ENCODE results near the gene HPSE2.

Gene HPSE2

DNA sequence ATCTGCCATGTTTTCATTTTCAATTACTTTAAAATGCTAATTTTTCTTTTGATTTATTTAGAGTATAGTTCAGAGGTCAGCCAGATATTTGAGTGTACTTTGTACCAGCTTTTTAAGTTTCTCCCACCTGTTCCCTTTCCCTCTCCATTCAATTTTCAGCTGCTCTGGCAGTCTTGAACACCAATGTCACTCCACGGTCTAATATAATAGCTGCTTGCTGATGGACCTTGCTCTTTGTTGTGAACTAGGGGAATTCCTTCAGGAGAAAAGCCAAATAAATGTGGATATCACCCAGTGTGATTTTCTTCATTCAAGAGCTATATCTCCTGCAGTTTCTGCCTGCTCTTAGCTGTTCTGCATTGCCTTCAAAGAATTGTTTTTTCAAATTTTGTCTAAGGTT, 785.0 kb downstream of the HPSE2 start:
- TF ChIP-seq, protein P1, sequence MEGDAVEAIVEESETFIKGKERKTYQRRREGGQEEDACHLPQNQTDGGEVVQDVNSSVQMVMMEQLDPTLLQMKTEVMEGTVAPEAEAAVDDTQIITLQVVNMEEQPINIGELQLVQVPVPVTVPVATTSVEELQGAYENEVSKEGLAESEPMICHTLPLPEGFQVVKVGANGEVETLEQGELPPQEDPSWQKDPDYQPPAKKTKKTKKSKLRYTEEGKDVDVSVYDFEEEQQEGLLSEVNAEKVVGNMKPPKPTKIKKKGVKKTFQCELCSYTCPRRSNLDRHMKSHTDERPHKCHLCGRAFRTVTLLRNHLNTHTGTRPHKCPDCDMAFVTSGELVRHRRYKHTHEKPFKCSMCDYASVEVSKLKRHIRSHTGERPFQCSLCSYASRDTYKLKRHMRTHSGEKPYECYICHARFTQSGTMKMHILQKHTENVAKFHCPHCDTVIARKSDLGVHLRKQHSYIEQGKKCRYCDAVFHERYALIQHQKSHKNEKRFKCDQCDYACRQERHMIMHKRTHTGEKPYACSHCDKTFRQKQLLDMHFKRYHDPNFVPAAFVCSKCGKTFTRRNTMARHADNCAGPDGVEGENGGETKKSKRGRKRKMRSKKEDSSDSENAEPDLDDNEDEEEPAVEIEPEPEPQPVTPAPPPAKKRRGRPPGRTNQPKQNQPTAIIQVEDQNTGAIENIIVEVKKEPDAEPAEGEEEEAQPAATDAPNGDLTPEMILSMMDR (IDR thresholded peaks at IDR 0.05; ENCODE audit: borderline replicate concordance, insufficient read depth, low read depth, low read length) = no peak
- no peak overlapping the region for H3K4me3 ChIP-seq (ENCODE audit: low read depth, low read length)

DNA sequence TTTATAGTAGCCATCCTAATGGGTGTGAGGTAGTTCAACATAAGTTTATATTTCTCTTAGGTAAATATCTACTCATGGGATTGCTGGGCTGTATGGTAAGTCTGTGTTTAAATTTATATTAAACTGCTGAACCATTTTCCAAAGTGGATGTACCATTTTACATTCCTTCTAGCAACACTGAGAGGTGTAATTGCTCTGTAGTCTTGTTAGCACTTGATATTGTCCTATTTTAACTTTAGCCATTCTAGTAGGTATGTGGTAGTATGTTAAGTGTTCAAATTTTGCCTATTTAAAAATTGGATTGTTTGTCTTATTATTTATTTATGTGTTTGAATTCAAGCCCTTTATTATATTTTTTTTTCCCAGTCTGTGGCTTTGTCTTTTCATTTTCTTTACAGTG, 786.4 kb downstream of the HPSE2 start:
- no peak overlapping the region for H3K4me3 ChIP-seq (ENCODE audit: low read depth, low read length)
- TF ChIP-seq, protein P1 (IDR thresholded peaks at IDR 0.05; ENCODE audit: borderline replicate concordance, insufficient read depth, low read depth, low read length) = no peak

DNA sequence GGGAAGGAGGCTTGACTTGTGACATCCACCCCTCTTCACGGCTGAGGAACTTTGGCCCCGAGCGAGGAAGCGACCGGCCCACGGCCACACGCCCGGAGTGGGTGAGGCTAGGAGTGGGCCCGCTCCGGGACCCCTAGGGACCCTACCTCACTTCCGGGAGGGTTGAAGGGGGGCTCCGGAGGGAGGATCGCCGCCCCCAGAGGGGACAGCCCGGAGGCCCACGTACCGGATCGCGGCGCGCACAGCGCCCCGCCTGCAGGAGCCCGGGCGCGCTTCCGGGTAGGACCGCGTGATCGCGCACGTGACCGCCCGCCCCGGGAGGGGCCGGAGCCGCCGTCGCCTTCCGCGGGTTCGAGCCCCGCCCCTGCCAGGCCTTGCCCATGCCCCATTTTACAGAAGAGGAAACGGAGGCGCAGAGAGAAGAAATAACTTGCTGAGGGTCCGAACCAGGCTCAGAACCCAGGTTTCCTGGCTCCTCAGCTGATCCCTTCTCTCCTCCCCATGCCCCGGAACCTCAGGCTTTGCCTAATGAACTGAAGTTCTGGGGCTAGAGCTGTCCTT, 788.9 kb downstream of the HPSE2 start, which contains the start of gene HPS1:
TSS of gene HPS1 (minus strand) at position 275 of the 561 bp plus-strand sequence. CDS start 3,695 bp downstream, outside the sequence.
- H3K4me3 ChIP-seq (ENCODE audit: low read depth, low read length) = peak within 1 kb of the TSS; percentile 65
- TF ChIP-seq, protein P1 (IDR thresholded peaks at IDR 0.05; ENCODE audit: borderline replicate concordance, insufficient read depth, low read depth, low read length) = no peak

DNA sequence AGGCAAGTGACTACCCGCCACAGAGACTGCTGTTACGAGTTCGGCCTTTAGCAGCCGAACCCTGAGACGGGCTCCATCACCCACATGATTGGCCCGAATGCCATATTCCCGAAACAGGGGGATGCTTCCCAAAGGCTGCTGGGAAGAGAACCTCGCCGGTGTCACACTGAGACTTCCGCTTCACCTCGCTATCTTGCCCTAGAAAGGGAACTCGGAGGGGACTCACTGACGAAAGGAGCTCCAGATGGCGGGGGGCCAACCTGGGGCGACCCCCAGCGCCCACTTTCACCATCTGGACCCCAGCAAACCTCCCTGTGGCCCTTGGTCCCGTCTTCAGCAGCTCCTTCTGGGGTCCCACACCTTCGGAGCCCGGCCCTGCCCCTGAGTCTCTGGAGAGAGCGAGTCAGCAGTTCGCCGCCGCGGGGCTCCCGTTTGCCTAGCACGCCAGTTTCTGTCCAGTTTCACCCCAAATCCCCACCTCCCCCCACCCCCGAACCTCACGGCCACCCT, 789.4 kb downstream of the HPSE2 start:
- H3K4me3 ChIP-seq (ENCODE audit: low read depth, low read length) = peak overlapping the region; percentile 65
- TF ChIP-seq, protein P1 (IDR thresholded peaks at IDR 0.05; ENCODE audit: borderline replicate concordance, insufficient read depth, low read depth, low read length) = no peak

DNA sequence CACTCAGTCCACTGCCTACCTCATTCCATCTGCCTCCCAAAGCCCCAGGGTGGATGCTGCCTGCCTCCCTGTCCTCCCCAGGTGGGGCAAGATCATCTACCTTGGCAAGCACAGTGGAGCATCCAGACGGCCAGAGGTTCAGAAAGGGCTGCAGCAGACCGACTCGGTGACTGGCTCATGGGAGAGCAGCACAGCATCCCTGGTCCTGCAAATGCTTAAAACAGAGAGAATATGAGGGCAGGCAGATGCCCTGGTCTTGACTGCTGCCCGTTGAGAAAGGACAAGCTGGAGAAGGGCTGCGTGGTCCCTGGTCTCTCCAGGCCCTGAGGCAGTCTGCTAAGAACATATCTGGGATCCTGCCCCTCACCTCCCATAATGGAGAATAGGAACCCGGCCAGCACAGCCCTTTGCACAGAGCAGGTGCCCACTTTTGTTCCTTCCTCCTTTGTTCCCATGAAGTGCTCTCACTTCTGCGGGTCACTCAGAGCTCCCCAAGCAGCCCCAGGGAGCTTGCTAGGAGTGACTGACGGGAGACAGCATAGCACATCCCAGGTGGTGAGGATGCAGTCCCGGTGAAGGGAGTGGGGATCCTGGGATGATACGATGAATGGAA, 790.3 kb downstream of the HPSE2 start:
- TF ChIP-seq, protein P1 (IDR thresholded peaks at IDR 0.05; ENCODE audit: borderline replicate concordance, insufficient read depth, low read depth, low read length) = no peak
- peak overlapping the region; percentile 65 for H3K4me3 ChIP-seq (ENCODE audit: low read depth, low read length)

DNA sequence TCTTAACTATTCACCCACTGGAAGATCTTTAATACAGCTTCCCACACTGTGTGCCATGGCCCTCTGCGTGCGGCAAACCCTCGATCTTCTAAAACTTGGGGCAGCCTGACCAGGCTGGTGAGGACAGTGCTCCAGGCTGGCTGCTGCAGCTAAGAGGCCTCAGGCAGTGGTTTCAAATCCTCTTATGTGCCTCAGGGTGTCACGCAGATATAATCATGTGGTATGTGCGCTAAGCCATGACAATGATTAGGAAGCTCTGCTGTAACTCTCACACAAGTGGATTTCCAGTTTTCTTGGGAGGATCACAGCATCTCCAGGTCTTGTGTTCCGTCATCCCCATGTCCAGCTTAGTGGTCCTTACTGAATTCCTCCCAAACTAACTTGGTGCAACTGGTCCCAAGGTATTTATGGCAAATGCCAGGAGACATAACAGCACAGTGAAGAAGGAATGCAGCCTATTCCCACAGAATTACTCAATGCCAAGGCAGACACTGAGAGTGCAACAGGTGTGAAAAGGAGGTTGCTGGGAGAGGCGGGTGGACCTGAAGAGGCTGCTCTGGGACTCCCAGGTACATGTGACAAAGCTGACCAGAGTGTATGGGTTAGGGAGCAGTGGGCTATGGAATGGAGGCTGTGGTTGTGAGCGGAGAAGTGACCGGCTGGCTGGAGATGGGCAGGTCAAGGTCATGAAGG, 791.2 kb downstream of the HPSE2 start:
- TF ChIP-seq, protein P1 (IDR thresholded peaks at IDR 0.05; ENCODE audit: borderline replicate concordance, insufficient read depth, low read depth, low read length) = no peak
- no peak overlapping the region for H3K4me3 ChIP-seq (ENCODE audit: low read depth, low read length)
